ENCODE results near the gene PTX4.

- no peak for TF ChIP-seq GATA2 (IDR thresholded peaks at IDR 0.05; ENCODE audit: low read depth, low read length)
- TF ChIP-seq GATA3 (IDR thresholded peaks at IDR 0.05; ENCODE audit: low read depth, low read length) = no peak
These were observed 7.1 kb upstream of the PTX4 start for GRCh38 chr16:1495889-1496262.
